GM19468 (cell line): ENCODE measurements around the gene IRF2.

ENCODE experiments used
- ATAC-seq: cut with Tn5 transposase; IDR thresholded peaks from one replicate; pipeline ENCODE4 v1.9.1; 2021; ENCODE audit warnings: mild to moderate bottlenecking, moderate library complexity, moderate number of reproducible peaks; ENCODE audit not compliant: unreplicated experiment; ENCODE audit errors: extremely low read depth

Gene IRF2

DNA sequence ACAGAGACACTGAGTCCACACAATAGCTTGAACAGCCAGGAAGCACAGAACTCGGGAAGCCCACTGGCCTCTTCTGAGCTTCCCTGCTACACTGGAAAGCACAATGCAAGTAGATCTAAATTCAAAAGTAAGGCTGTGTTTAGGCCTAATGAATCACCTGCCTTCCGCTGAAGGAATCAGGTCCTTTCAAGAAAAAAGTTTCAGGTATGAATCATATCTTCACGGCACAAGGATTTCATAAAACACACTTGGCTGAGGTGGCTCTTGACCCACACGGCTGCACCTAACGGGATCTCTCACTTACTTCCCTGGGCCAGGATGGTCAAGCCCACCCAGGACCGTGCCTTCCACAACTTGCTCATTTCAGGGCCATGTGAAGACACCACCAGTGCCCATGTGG lies 59.3 kb downstream of the IRF2 start:
- ATAC-seq, result no peak

DNA sequence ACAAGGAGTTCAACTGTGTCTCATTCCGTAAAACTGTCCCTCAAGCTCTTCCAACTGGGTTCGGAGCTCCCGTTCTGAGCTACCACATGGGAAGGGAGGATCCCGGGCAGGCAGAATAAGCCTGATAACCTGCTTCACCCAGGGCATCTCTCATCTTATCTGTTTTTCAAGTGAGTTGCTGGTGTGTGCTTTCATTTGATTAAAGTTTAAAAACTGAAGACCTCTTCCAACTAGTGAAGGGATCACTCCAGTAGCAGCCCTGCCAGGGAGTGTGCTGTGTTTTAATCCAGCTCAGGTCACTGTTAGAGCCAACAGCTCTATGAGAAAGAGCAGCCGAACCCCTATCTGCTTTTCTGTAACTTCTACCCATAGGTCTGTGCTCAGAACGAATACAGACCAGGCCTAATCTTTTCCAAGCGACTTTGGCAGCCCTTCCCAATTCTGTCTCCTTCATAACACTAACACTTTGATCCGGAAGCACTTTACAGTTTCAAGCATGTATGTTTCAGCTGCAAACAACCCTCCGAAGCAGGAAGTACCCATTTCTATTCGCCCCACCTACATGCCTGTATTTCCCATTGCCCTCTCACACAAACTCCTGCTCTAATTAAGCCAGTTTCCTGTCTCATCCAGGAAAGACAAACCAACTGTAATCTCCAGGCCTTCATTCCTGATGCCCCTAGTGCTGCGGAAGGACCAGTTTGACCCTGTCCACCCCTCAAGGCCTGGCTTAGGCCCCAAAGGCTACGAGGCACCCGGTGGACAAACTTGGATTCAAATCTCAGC lies 60.9 kb downstream of the IRF2 start:
- ATAC-seq, result no peak

GRCh38 chr4:184410748-184411147 lies 63.6 kb downstream of the IRF2 start:
- no peak for ATAC-seq

DNA sequence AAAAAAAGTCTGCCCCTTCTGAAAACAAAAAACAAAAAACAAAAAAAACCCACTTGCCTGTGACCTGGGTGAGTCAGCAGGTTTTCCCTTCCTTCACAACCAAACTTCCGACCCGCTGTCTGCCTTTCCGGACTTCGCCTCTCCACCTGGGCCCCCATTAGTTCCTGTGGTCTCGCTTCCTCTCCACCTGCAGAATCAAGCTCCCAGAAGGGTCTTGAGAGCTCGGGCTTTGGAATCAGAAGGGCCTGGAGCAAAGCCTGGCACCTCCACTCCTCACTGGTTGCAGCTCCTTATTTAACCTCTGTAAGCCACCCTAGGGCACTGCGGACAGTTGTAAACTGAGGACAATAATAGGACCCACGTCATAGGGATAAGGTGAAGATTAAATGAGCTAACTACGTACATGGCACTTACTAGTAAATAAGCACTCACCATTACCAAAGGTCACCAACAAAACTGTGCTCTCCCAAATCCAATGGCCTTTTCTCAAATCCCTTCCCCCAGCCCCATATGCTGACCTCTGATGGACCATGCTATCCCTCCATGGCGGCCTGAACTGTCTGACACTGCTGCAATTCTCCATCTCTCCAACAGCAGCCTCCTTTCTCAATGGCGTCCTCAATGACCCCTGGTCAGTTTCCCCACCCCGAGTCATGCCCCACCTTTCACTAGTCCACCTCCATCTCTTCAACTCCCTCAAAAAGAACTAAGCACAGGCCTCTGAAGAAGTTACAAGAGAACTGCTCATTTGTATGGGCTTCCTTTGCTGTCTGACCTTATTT lies 64.2 kb downstream of the IRF2 start:
- no peak for ATAC-seq

DNA sequence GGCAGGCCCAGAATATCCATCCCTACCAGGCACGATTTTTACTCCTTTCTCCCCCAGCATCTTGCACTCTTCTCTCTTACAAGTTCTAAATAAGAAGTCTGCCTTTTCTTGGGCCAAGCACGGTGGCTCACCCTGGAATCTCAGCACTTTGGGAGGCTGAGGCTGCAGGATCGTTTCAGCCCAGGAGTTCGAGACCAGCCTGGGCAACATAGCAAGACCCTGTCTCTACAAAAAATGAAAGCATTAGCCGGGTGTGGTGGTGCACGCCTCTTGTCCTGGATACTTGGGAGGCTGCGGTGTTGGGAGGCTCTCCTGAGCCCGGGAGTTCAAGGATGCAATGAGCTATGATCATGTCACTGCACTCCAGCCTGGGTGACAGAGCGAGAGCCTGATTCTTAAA lies 64.8 kb downstream of the IRF2 start:
- ATAC-seq, result no peak

- no peak for ATAC-seq
Measured at GRCh38 chr4:184408684-184409081, 65.7 kb downstream of the IRF2 start.

GRCh38 chr4:184408021-184408683 lies 66.2 kb downstream of the IRF2 start:
- ATAC-seq, result no peak

GRCh38 chr4:184406958-184407391 lies 67.4 kb downstream of the IRF2 start:
- ATAC-seq, result no peak

DNA sequence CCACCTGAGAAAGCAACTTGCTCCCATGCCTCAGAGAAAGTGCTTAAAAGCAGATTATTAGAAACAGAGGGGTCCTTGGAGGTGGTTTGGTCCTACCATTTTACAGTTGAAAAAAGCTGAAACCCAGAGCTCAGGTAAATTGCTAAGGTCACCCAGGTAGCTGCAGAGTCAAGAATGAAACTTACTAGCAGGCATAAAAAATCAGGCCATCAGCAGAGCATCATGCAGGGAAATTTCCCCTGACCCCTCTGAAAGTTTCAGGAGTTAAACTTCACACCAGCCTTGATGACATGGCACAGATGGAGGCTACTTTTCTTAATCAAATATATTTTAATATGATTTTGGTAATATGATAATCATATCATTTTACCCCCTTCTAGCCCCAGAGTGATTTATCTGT lies 70.3 kb downstream of the IRF2 start:
- no peak for ATAC-seq

GRCh38 chr4:184403384-184403781 lies 71.0 kb downstream of the IRF2 start:
- no peak for ATAC-seq

DNA sequence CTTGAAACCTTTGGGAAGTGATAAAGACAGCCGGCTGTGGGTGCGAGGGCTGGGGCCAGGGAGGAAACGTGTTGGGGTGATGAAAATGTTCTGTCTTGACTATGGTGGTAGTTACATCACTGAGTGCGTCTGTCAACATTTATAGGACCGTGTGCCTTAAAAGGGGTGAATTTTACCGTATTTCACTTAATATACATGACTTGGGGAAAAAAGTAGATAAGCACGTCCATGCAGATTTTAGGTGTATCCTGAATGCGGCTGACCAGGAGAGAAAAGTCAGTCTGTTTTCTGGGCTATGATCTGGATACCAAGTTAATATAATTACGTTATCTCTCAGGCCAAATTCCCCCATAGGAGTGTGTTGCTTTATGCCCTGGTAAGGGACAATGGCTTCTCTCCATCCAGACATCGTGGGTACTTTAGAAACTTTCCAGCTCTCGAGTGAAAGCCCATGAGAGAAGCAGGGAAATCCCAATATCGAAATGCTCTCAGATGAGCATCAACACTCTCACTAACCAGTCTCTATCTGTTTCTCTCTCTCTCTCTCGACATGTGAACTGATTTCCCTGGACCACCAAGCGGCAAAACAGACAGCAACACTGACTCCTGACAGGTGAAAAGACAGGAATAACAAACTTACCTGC lies 71.5 kb downstream of the IRF2 start:
- ATAC-seq, result no peak

DNA sequence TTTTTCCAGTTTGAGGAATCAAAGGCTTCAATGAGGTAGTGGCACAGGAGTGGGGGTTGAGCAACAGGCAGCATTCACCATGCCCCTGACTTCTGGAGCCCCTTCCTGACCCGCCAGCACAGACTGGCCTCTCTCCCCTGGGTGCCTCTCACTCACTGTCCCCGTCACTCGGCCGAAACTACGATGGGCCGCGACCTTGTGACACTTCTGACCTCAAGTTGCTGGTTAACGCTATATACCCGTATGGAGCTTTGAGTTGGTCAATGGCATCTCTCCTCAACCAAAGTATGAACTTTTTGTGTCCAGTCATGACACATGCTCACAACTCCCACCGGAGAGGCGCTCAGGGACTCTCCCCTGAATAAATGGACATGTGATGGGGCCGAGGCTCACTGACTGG lies 72.1 kb downstream of the IRF2 start:
- ATAC-seq, result no peak

DNA sequence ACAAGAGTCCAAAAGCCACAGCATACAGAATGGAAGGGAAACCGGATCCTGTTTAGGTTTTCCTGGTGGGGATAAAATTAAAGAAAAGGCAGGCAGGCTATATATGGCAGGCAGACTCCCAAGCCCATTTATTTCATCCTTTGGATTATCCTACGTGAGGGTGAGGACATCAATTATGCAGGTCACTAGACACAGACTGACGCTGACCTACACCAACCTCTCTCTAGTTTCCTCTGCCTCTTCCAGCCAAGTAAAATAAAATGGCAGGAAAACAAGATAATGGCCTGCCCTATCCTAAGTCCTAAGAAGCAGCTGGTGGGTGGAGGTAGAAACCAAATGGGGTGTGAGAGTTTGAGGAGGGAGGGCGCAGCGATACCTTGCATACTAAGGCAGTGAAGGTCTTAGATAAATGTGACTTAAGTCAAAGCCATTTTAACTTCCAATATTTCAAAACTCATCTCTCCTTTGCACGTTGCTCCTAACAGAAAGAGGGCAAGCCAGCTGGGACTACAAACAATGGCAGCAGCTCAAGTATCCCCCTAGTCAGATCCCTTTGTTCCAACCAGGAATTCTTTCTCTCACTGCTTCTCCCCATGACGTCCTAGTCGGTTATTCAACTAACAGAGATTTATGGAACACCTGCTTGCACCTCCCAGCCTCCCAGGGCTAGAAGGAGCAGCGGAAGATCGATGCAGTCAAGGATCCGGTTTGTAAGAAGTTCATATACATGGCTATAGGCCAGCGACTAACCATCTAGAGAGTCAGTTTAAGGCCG lies 72.8 kb downstream of the IRF2 start:
- no peak for ATAC-seq

DNA sequence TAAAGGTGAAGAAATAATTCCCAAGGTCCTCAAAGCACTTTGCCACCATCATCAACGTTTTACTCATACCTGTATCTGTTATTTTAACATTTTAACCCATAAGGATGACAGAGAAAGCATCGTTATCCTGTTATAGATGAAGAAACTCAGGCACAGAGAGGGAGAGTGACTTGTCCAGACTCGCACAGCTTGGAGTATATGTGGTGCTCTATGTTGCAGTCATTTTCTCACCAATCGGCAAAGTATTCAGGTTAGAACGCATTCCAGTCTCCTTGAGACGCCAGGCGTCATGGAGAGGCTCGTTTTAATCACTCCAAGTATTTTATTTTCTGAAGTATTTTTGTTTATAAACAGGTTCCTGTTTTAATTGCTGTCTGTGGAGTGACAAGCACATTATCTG lies 73.5 kb downstream of the IRF2 start:
- no peak for ATAC-seq

GRCh38 chr4:184400375-184400870 lies 73.9 kb downstream of the IRF2 start:
- no peak for ATAC-seq

DNA sequence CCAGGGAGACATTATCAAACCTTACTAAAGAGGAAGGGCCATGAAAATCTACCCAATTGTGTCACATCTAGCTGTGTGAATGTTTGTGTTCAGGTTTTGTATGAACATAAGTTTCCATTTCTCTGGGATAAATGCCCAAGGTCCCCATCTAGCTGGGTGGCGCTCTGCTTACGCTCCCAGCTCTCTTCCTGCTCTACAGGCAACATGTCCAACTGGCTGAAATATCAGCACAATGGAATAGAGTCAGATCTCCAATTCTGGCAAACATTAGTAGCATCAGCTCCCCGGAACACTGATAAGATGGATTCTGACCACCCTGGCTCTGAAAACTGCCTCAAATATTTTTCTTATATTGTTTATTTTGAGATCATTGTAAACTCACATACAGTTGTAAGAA lies 74.8 kb downstream of the IRF2 start:
- no peak for ATAC-seq

GRCh38 chr4:184398741-184399511 lies 75.4 kb downstream of the IRF2 start:
- no peak for ATAC-seq

DNA sequence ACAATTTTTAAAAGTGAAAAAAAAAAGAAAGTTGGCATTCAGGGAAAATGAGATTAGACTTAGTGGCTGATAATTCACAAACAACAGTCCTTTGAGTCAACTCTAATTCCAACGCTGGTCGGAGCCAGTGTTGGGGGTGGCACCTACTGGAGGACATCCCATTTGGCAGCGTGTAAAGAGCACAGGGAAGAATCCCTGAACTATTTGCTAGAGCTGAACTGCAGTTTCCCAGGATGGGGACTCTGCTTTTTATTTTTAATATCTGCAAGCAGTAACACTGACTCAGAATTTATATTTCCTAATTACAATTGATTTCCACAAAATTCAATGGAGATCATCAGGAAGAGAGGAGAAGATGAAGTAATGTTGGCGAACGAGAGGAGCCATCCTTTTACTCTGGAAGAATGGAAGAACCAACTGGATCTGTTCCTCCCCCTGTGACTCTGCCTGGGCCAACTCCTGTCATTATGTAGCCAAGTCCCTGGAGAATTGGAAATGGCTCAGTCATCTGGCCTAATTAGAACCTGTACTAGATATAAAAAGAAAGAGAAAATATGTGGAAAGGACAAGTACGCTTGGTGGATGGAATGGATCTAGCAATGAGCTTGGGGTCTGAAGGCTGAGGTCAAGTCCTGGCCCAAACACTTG lies 76.7 kb downstream of the IRF2 start:
- ATAC-seq, result no peak
